GM12873 (cell line): ENCODE results near the gene KIF26B.

Source experiments
- CTCF ChIP-seq: IDR thresholded peaks from 2 replicates; pipeline ENCODE4 v1.5.1; 2012; ENCODE audit warnings: low read depth, mild to moderate bottlenecking, moderate library complexity, low read length, control low read depth; ENCODE audit not compliant: insufficient read depth; ENCODE audit errors: missing control alignments

The KIF26B gene

GRCh38 chr1:245578771-245579170 lies 424.0 kb downstream of the KIF26B start:
- TF ChIP-seq CTCF = no peak

- TF ChIP-seq CTCF = no peak
Observed at GRCh38 chr1:245579881-245580280, 425.1 kb downstream of the KIF26B start.

- TF ChIP-seq CTCF = no peak
Observed at GRCh38 chr1:245580651-245581050, 425.9 kb downstream of the KIF26B start.

GRCh38 chr1:245582026-245582425 lies 427.2 kb downstream of the KIF26B start:
- no peak for TF ChIP-seq CTCF

GRCh38 chr1:245583081-245583480 lies 428.3 kb downstream of the KIF26B start:
- TF ChIP-seq CTCF = no peak

GRCh38 chr1:245583575-245584330 lies 429.0 kb downstream of the KIF26B start:
- TF ChIP-seq CTCF = no peak

- no peak for TF ChIP-seq CTCF
Observed at GRCh38 chr1:245585252-245585959, 430.6 kb downstream of the KIF26B start.
